ENCODE measurements around the gene IPCEF1. TPM values are rescaled to one million over a fixed set of nuclear protein-coding genes. Genes with fewer than 3 reads are reported as not detected.

IPCEF1 gene
- total RNA-seq, 2 experiments from 2014 or later, result 14.2 to 16.9 TPM

GRCh38 chr6:154111025-154111424 lies 245.6 kb downstream of the IPCEF1 start:
- Mint-ChIP-seq H3K36me3 (no peaks in the 10 kb centered on the region), H3K27me3 (no peaks in the 10 kb centered on the region), H3K4me3 (no peak overlapping the region), H3K4me1 (no peaks in the 10 kb centered on the region), H3K27ac (no peak overlapping the region), H3K9me3 (no peaks in the 10 kb centered on the region)
- DNase-seq, result no peak

- H3K27ac Mint-ChIP-seq, result no peak overlapping the region
- peaks cover 2% of the 10 kb centered on the region for H3K9me3 Mint-ChIP-seq
- H3K4me3 Mint-ChIP-seq, result no peak overlapping the region
- H3K4me1 Mint-ChIP-seq, result no peaks in the 10 kb centered on the region
- no peak for DNase-seq
- peaks cover 11% of the 10 kb centered on the region for H3K27me3 Mint-ChIP-seq
- H3K36me3 Mint-ChIP-seq, result no peaks in the 10 kb centered on the region
Observed at GRCh38 chr6:154106251-154106650, 250.4 kb downstream of the IPCEF1 start.

Other genes starting within 250 kb of the IPCEF1 start
- 1 to 10 TPM; 1.1 to 1.3 TPM for gene CNKSR3, start 153.9 kb upstream of the IPCEF1 start, total RNA-seq